Stomach (tissue), 4 donors: ENCODE measurements around the gene ADGRL3.

Source experiments
- CTCF ChIP-seq, 7 experiments: fragments of 450-650 bp in 4 of 7; fragments of 200-600 bp in 3 of 7; sonication (generic) in 3 of 7; IDR thresholded peaks; one replicate each; pipeline ENCODE4 v1.5.1; 2016 to 2019; ENCODE audit warnings: antibody characterized with exemption in 7 of 7, control low read depth in 2 of 7, mild to moderate bottlenecking in 1 of 7
- POLR2AphosphoS5 ChIP-seq, 3 donors: sonication (generic); formaldehyde crosslinking; IDR thresholded peaks; one replicate each; pipeline ENCODE4 v1.6.1; 2016; ENCODE audit warnings: antibody characterized with exemption in 3 of 3

GRCh38 chr4:62006108-62006507 is 806.0 kb downstream of the ADGRL3 start:
- TF ChIP-seq CTCF (IDR thresholded peaks at IDR 0.05) (no peak), POLR2AphosphoS5 (IDR thresholded peaks at IDR 0.05) (no peak)
